GM18511 (cell line): ENCODE results near the gene ZNF764.
"Not testable (repeated sequence)": the region's sequence is repeated elsewhere in the genome, so short reads cannot be mapped to it uniquely, and the experiment has no call there.

Experiments
- ATAC-seq: cut with Tn5 transposase; IDR thresholded peaks from one replicate; pipeline ENCODE4 v1.9.1; 2021; ENCODE audit warnings: mild to moderate bottlenecking, moderate library complexity; ENCODE audit not compliant: unreplicated experiment

ZNF764 gene

DNA sequence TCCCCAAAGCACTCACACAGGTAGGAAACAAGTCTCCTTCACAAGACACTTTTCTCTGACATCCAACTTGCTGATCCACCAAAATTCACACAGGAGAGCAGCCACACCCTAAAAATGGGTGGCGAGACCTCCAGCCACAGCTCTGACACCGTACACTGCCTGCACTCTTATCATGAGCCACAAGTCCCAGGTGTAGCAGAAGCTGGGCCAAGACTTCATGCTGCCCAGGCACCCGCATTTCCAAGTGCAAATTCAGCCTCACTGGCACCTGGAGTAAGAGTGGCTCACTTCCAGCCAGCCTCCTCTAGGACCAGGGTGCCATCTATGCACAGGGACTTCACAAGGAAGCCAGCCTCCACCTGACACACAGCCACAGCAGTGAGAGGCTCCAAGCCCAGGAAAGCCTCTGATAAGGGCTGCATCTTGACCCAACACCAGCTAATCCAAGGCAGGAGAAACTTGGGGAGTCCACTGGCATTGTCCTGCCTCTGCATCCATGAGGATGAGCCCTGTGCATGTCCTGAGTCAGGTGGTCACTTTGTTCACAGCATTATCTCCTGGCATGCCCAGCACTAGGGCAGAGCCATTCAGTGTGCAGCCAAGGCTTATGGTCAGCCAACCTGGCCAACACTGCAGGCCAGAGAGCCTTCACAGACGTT, 29.2 kb downstream of the ZNF764 start:
- ATAC-seq = no peak

- ATAC-seq = no peak
Measured at GRCh38 chr16:30527635-30528178, 30.5 kb downstream of the ZNF764 start.

DNA sequence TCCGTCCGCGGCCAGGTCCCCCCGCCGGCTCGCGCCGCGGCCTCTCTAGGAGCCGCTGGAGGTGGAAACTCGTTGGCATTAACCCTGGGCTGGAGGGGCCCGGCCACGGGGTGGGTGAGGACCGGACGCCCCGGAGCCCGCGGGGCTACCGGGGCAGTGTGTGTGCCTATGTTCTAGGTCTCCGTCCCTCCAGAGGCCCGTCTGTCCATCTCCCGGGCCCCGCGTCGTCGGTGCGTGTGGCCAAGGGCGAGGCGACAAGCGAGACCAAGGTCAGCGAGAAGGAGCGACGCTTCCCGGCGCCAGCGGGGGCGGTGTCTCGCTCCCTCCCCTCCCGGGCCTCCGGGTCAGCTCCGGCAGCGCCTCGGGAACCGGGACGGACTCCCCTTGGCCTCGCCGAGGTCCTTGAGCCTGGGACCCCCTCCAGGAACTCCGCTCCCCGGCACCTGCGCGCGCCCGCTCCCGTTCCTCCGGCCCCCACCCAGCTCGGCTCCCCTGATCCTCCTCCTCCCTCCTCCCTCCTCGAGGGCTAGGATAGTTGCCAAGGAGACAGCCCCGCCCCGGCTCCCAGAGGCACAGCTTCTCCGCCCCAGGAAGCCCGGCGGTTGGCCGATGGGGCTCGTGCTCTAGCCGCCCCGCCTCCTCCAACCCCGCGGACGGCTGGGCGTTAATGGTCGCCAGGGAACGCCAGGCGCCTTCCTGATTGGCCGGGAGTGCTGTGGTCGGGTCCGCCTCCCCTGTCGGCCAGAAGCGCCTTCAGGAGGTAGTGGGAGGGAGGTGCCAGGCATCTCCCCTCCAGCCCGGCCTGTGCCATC, 31.1 kb downstream of the ZNF764 start:
- peak; percentile 84 for ATAC-seq

DNA sequence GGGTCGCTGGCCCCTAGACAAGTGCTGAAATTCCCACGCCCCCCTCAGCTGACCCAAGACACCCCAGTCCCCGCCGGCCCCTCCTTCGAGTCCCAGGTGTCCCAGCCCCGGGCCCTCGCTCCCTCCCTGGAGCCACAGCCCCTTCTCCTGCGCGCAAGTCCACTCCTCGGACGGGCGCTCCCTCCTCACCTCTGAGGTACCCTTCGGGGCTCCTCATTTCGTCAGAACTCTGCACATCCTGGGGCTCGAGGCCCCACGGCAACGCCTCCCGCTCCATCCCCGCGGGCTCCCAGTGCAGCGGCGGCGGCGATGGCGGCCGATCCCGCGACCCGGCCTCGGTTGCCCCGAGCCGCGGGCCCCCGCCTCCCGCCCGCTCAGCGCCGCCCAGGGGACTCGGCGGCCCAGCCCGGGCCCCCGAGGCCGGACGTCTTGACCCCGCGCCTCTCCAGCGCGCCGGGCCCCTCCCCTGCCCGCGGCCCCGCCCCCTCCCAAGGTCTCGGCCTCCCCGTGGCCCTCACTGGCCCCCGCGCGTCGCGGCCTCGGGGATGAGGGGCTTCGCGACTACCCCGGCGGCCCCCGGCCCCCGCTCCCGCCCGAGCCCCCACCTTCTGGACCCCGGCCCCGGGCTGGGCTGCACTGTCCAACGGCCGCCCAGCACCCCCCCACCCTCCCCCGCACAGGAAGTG, 31.9 kb downstream of the ZNF764 start, which contains the start of gene ZNF768:
Gene ZNF768 (minus strand): TSS at position 430 of the 686 bp plus-strand sequence. CDS start 153 bp downstream, at position 277.
- peak; percentile 31 for ATAC-seq

DNA sequence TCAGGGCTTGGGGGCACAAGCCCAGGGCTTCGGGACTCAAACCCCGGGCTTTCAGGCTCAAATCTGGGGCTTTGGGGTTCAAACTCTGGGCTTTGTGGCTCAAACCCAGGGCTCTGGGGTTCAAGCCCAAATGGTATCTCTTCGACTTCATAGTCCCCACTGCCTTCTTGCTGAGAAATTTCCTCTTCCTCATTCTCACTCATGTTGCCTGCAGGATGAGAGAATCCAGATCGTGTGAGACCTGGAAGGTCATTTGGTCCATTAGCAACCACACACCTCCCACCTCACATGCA, 32.4 kb downstream of the ZNF764 start:
- no peak for ATAC-seq

- no peak for ATAC-seq
Measured at GRCh38 chr16:30524575-30525568, 33.3 kb downstream of the ZNF764 start.

DNA sequence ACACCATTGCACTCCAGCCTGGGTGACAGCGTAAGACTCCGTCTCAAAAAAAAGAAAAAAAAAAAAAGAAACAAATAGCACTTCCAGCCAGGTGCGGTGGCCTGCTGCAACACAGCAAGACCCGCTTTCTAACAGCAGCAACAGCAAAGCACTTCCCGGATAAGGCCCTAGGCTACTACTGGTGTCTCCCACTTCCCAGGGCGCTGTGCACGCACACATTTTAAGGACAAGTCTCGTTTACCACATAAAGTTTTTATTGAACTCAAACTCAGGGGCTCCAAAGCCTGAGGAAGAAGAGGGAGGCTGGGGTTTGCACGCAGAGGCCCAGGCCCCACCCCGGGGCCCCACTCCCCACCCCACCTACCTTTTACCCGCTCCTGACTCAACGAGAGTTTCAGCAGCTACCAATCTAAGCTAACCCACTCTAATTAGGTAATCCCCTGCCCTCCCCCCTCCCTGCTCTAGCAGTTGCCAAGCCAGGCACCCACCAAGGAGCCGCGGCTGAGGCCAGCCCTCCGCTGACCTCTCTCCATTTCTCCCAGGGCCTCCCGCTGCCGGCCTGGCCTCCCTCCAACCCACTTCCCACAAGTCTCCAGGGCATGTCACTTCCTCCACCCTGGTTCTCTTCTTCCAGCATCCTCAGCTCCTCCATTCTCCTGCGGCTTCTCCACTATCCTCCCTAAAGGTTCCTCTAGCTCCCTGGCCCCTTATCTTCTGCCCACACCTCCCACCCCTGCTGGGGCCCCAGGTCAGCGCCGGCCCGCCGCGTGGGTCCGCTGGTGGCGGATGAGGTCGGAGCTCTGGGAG, 34.2 kb downstream of the ZNF764 start:
- no peak for ATAC-seq

- not testable (repeated sequence) for ATAC-seq
Measured at GRCh38 chr16:30522702-30523463, 35.3 kb downstream of the ZNF764 start.

DNA sequence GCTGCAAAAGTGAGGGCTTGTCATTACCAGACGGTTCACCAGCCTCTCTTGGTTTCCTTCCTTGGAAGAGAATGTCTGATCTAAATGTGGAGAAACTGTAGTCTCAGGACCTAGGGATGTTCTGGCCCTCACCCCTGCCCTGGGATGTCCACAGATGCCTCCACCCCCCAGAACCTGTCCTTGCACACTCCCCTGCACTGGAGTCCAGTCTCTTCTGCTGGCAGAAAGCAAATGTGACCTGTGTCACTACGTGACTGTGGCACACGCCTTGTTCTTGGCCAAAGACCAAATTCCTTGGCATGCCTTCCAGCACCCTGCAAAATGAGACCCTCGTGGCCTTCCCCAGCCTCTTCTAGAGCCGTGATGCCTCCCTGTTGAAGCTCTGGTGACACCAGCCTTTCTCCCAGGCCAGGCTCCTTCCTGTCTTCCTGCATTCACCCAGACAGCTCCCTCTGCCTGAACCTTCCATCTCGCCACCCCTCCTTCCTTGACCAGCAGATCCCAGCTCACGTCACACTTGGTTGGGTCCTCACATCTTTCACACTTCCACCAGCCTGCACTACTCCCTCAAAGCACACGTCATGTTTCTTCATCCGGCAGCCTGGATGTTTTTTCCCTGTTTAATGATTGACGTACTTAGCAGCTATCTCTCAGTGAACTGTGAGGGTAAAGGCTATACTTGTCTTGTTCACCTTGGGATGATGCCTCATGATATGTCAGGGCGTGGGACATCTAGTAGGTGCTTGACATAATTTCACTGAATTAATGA, 36.1 kb downstream of the ZNF764 start:
- ATAC-seq = no peak

GRCh38 chr16:30521476-30521872, 36.7 kb downstream of the ZNF764 start:
- ATAC-seq = no peak

- no peak for ATAC-seq
Measured at GRCh38 chr16:30519120-30520049, 38.8 kb downstream of the ZNF764 start.

DNA sequence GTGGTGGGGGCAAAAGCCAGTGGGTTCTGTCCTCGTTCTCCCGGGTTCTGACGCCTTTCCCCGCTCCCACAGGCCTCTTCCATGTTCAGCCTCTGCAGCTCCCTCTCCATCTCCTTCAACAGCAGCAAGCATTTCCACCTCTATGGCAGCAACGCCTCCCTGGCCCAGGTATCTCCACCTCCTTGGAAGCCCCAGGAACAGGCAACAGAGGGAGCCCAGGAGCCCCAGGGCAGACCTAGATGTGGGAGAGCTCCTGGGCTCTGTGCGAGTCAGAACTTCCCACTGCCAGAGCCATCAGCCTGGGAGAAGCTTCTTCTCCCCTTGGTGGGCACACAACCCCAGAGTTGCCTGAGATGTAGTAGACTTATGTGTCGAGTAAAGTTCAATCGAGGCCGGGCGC, 39.6 kb downstream of the ZNF764 start:
- ATAC-seq = no peak

DNA sequence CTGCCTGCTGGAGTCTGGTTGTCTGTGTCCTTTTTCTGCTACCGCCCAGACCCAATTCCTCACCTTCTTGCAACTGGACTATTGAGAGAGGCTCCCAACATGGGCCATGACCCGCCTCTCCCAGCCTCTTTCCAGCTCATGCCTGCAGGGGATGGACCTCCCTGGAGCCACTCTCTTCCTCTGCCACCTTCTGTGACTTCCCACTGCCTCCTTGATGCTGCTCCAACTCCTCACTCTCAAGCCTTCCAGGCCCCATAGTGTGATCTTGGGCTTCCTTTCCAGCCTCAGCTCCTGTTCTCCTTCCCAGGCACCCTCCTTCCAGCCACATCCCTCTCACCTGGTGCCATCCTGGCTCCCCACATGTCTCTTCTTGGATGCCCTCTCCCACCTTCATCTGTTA, 42.9 kb downstream of the ZNF764 start:
- no peak for ATAC-seq

DNA sequence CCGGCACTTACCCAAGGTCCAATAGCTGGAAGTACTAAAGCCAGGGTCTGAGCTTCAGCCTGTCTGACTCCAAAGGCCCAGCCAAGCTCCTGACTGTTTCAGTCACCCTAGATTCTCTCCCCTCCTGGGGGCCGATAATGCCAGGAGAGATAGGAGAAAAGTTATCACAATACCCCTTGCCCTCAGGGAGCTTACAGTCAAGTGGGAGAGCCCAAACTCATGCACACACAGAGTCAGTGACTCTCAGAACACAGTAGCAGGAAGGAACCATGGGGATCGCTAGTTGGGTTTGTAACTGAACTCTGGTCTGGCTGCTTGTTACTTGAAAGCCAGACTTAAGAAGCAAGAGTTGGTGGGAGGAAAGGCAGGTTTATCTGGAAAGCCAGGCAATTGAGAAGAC, 46.7 kb downstream of the ZNF764 start:
- ATAC-seq = no peak

DNA sequence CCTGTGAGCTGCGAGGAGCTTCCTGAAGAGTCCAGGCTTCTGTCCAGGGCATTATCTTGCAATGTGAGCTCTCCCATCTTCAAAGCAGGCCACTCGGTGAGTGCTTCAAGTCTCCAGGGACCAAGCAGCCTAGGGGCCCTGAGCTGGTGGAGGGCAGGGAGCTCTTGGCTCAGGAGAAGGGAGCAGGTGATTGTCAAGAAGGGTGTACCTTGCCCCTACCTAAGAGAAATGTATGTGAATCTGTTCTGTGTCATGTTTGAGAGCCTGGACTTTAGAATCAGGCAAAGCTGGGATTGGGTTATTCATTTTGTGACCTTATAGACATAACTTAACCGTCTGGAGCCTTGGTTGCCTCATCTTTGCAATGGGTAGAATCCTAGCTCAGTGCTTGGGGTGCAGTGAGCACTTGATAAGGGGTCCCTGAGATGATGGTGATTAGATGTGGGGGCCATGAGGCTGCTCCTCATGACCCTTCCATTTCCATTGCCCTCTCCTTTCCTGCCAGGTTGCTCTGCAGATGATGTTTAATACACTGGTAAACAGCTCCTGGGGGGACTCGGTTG, 47.7 kb downstream of the ZNF764 start:
- no peak for ATAC-seq

GRCh38 chr16:30509081-30509765, 49.0 kb downstream of the ZNF764 start:
- no peak for ATAC-seq
